Mesenchymal stem cell (in vitro differentiated cells and primary cell): ENCODE data around the gene BABAM2.

ENCODE experiments used
- DNase-seq: peaks from one replicate; pipeline ENCODE4 v3.0.0-alpha.2; 2013
- H2AFZ ChIP-seq: one replicate; pipeline ENCODE4 v1.6.1; 2013; ENCODE audit warnings: low read depth, mild to moderate bottlenecking, control low read depth, inconsistent platforms, low read length, moderate library complexity
- H2AK5ac ChIP-seq: 2 replicates; pipeline ENCODE4 v1.6.1; 2013; ENCODE audit warnings: low read length, moderate library complexity, mild to moderate bottlenecking, inconsistent platforms; ENCODE audit not compliant: severe bottlenecking
- H2BK120ac ChIP-seq: one replicate; pipeline ENCODE4 v1.6.1; 2013; ENCODE audit warnings: low read depth, mild to moderate bottlenecking, inconsistent platforms, low read length, moderate library complexity
- H2BK12ac ChIP-seq, 2 experiments: one replicate each; pipeline ENCODE4 v1.6.1; 2013; ENCODE audit warnings: inconsistent platforms in 2 of 2, low read length in 2 of 2, mild to moderate bottlenecking in 2 of 2, moderate library complexity in 2 of 2, control low read depth in 1 of 2
- H2BK15ac ChIP-seq: one replicate; pipeline ENCODE4 v1.6.1; 2013; ENCODE audit warnings: mild to moderate bottlenecking, low read depth, inconsistent platforms; ENCODE audit not compliant: poor library complexity, severe bottlenecking
- H2BK5ac ChIP-seq: 2 replicates; pipeline ENCODE4 v1.6.1; 2013; ENCODE audit warnings: low read depth, mild to moderate bottlenecking, low read length, control low read depth, inconsistent platforms; ENCODE audit not compliant: poor library complexity, severe bottlenecking
- H3K14ac ChIP-seq, 2 experiments: one replicate each; pipeline ENCODE4 v1.6.1; 2013; ENCODE audit warnings: inconsistent platforms in 2 of 2, low read length in 2 of 2, control low read depth in 1 of 2, mild to moderate bottlenecking in 1 of 2, moderate library complexity in 1 of 2
- H3K18ac ChIP-seq, 2 experiments: one replicate each; pipeline ENCODE4 v1.6.1; 2013; ENCODE audit warnings: inconsistent platforms in 2 of 2, low read length in 2 of 2, control low read depth in 1 of 2, low read depth in 1 of 2, mild to moderate bottlenecking in 1 of 2
- H3K23ac ChIP-seq, 2 experiments: one replicate each; pipeline ENCODE4 v1.6.1; 2013; ENCODE audit warnings: inconsistent platforms in 2 of 2, low read length in 2 of 2, mild to moderate bottlenecking in 2 of 2, moderate library complexity in 2 of 2, control low read depth in 1 of 2
- H3K27ac ChIP-seq: 2 replicates; pipeline ENCODE4 v1.5.1; 2013; ENCODE audit warnings: mild to moderate bottlenecking, moderate library complexity, low read length, control low read depth, inconsistent platforms; ENCODE audit not compliant: poor library complexity, severe bottlenecking
- H3K27me3 ChIP-seq, 2 experiments: 2 replicates each; pipeline versions ENCODE4 v1.6.1 to v1.7.0; 2013; ENCODE audit warnings: low read length in 2 of 2, mild to moderate bottlenecking in 2 of 2, moderate library complexity in 2 of 2, control low read depth in 1 of 2, inconsistent platforms in 1 of 2; ENCODE audit not compliant: control insufficient read depth in 1 of 2, insufficient read depth in 1 of 2
- H3K36me3 ChIP-seq, 2 experiments: 2 replicates each; pipeline versions ENCODE4 v1.6.1 to v1.7.0; 2013; ENCODE audit warnings: low read length in 2 of 2, control low read depth in 1 of 2, inconsistent platforms in 1 of 2, low read depth in 1 of 2, mild to moderate bottlenecking in 1 of 2; ENCODE audit not compliant: insufficient read depth in 2 of 2, control insufficient read depth in 1 of 2
- H3K4ac ChIP-seq, 2 experiments: one replicate each; pipeline ENCODE4 v1.6.1; 2013; ENCODE audit warnings: inconsistent platforms in 2 of 2, low read length in 2 of 2, mild to moderate bottlenecking in 2 of 2, moderate library complexity in 2 of 2, control low read depth in 1 of 2, low read depth in 1 of 2
- H3K4me1 ChIP-seq: 2 replicates; pipeline ENCODE4 v1.6.1; 2013; ENCODE audit warnings: low read depth, low read length, control low read depth; ENCODE audit not compliant: control insufficient read depth, insufficient read depth
- H3K4me2 ChIP-seq: 2 replicates; pipeline ENCODE4 v1.6.1; 2013; ENCODE audit warnings: low read length, mild to moderate bottlenecking, inconsistent platforms; ENCODE audit not compliant: poor library complexity, severe bottlenecking
- H3K4me3 ChIP-seq, 2 experiments: 2 replicates each; pipeline versions ENCODE4 v1.5.1 to v1.7.0; 2013; ENCODE audit warnings: low read length in 2 of 2, mild to moderate bottlenecking in 2 of 2, control low read depth in 1 of 2, low read depth in 1 of 2; ENCODE audit not compliant: insufficient read depth in 1 of 2
- H3K79me1 ChIP-seq: replicated peaks from 2 replicates; pipeline ENCODE4 v1.6.1; 2013; ENCODE audit warnings: mild to moderate bottlenecking, control low read depth, low read length, inconsistent platforms; ENCODE audit not compliant: poor library complexity, severe bottlenecking
- H3K9ac ChIP-seq: 2 replicates; pipeline ENCODE4 v1.7.0; 2013; ENCODE audit warnings: mild to moderate bottlenecking, low read length, moderate library complexity
- H3K9me3 ChIP-seq: 2 replicates; pipeline ENCODE4 v1.7.0; 2013; ENCODE audit warnings: mild to moderate bottlenecking, low read length; ENCODE audit not compliant: control insufficient read depth
- H4K8ac ChIP-seq: one replicate; pipeline ENCODE4 v1.6.1; 2013; ENCODE audit warnings: inconsistent platforms, mild to moderate bottlenecking, low read length, moderate library complexity
- H4K91ac ChIP-seq: one replicate; pipeline ENCODE4 v1.6.1; 2013; ENCODE audit warnings: mild to moderate bottlenecking, low read length, inconsistent platforms
- WGBS: methylation state at CpG from one replicate; pipeline ENCODE4 v1.1.7; 2013; ENCODE audit warnings: mixed read lengths; 5-methylcytosine and 5-hydroxymethylcytosine counted together

The BABAM2 gene

DNA sequence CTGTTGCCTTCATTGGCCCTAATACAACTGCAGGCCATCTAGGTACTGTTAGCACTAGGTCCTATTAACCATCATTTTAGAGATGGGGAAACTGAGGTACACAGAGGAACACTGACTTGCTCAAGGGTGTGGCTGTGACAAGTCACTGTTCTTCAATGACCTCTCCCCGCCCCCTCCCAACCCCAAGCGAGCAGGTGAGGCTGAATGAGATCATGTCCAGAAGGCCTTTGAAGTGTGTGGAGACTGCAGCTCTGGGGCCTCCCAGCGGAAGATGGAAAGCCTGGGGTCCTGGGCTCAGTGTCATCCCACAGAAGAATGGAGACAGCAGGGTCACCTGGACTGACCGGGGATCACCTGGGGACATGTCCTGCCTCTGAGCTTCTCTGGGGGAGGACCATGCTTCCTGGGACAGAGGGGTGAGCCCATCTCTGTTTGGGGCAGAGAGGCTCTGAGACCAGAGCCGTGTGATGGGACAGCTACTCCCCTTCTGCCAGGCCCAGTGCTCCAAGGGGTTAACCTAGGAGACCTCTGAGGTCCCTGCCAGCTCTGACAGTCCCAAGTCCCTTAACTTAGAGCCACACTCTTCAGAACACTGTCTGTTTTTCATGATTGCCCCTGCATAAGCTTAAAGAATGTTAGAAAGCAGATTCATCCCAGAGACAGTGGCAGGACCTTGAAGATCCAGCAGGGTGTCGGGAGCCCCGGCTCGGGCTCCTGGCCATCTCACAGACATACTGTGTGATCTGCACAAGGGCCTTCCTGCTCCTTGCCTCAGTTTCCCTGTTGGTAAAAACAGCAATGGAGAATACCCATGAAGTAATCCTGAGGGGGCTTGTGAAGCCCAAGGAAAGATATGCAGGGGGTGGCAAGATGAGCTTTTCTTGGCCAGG is 485.5 kb downstream of the BABAM2 start:
- no peak overlapping the region for H3K4me2 ChIP-seq
- no peak overlapping the region for H3K4ac ChIP-seq
- no peaks in the 10 kb centered on the region for H3K9me3 ChIP-seq
- H3K14ac ChIP-seq, result no peak overlapping the region
- peak overlapping the region; percentile 39 for H2BK120ac ChIP-seq
- H3K23ac ChIP-seq, result no peak overlapping the region
- no peak overlapping the region for H3K18ac ChIP-seq
- no peak overlapping the region for H2BK12ac ChIP-seq
- DNase-seq, result no peak
- no peak overlapping the region for H3K9ac ChIP-seq
- H2AK5ac ChIP-seq, result no peak overlapping the region
- no peaks in the 10 kb centered on the region for H3K4me1 ChIP-seq
- H3K4me3 ChIP-seq, result no peak overlapping the region
- H3K36me3 ChIP-seq, result no peaks in the 10 kb centered on the region
- H3K27me3 ChIP-seq, result peaks cover 0 to 4% of the 10 kb centered on the region in 2 experiments
- no peak overlapping the region for H2BK5ac ChIP-seq
- H2AFZ ChIP-seq, result no peak overlapping the region
- no peak overlapping the region for H4K8ac ChIP-seq
- no peak overlapping the region for H2BK15ac ChIP-seq
- no peak overlapping the region for H4K91ac ChIP-seq
- 87% methylated on average over 8 of the region's 8 CpGs for WGBS
- H3K27ac ChIP-seq, result no peak overlapping the region
- H3K79me1 ChIP-seq, result no peaks in the 10 kb centered on the region

DNA sequence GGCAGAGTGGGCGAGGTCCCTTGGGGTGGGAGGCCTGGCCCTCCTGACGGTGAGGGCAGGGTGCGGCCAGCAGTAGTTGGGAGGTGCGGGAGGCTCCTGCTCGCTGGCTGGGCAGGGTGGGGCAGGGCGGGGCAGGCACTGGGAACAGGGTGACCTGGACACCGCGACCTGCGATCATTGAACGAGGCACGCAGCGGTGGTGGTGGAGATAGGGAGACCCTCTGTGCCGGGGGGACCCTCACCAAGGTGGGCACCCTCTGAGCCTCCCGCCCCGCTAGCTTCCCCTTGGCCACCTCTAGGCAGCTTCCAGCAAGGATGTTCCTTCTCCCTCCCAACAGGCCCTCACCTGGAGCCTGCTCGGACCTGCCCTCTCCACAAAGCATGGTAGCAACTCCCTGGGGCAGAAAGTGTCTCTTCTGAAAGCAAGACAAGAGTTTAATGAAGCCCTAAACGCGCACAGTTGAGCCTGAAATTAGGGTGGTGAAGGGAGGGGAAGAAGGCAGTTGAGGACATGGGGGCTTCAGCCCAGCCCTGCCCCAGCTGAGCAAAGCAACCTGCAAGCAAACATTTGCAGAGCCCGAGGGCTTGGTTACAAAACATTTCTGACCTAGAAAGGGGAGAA is 486.8 kb downstream of the BABAM2 start:
- no peak overlapping the region for H3K14ac ChIP-seq
- H3K4me1 ChIP-seq, result no peaks in the 10 kb centered on the region
- no peak overlapping the region for H3K4me2 ChIP-seq
- H4K8ac ChIP-seq, result no peak overlapping the region
- no peak for DNase-seq
- 95% methylated on average over 16 of the region's 19 CpGs for WGBS
- no peak overlapping the region for H3K9ac ChIP-seq
- no peak overlapping the region for H2AFZ ChIP-seq
- H2AK5ac ChIP-seq, result no peak overlapping the region
- no peak overlapping the region for H2BK5ac ChIP-seq
- no peak overlapping the region for H3K4ac ChIP-seq
- no peak overlapping the region for H3K4me3 ChIP-seq
- H4K91ac ChIP-seq, result no peak overlapping the region
- no peak overlapping the region for H2BK12ac ChIP-seq
- H3K9me3 ChIP-seq, result no peaks in the 10 kb centered on the region
- peaks cover 0 to 4% of the 10 kb centered on the region in 2 experiments for H3K27me3 ChIP-seq
- no peaks in the 10 kb centered on the region for H3K36me3 ChIP-seq
- H2BK15ac ChIP-seq, result peak overlapping the region; percentile 12
- no peak overlapping the region for H3K23ac ChIP-seq
- no peak overlapping the region for H2BK120ac ChIP-seq
- H3K79me1 ChIP-seq, result no peaks in the 10 kb centered on the region
- H3K27ac ChIP-seq, result no peak overlapping the region
- H3K18ac ChIP-seq, result no peak overlapping the region

DNA sequence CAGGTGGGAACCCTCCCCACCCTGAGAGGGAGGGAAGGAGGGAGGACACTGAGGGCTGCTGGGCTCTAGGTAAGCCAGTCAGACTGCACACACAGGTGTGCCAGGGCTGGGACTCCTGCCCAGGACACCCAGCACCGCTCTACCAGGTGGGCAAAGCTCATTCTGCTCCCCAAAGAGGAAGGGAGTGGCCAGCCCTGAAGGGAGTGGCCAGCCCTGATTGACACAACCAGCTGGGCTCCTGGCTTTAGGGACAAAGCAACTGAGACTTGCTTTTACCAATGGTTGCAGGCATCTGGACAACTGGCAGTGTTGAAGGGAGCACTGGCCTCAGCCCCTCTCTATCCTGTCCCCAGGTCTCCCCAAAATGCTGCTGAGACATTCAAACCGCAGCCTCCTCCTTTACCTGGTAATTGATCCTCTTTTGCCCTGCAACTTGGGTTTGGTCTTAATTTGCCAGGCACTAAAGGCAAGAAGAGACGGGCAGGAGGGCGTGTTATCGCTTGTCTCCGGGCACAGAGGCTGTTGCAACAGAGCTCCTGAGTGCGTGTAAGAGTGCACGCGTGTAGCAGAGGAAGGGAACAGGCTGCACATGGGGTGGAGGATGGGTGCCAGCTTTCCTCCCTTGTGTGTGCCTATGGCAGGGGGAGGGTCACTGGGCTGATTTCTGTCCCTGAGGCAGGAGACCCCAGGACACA is 487.6 kb downstream of the BABAM2 start:
- H3K27ac ChIP-seq, result no peak overlapping the region
- H4K8ac ChIP-seq, result no peak overlapping the region
- peak overlapping the region in 1 of 2 experiments; percentile 13 for H3K18ac ChIP-seq
- no peaks in the 10 kb centered on the region for H3K9me3 ChIP-seq
- no peaks in the 10 kb centered on the region for H3K79me1 ChIP-seq
- no peak overlapping the region for H2AFZ ChIP-seq
- H3K14ac ChIP-seq, result no peak overlapping the region
- H3K9ac ChIP-seq, result no peak overlapping the region
- H3K36me3 ChIP-seq, result no peaks in the 10 kb centered on the region
- H3K4ac ChIP-seq, result no peak overlapping the region
- no peak overlapping the region for H3K4me2 ChIP-seq
- no peak for DNase-seq
- H3K4me1 ChIP-seq, result peaks cover 3% of the 10 kb centered on the region
- H3K4me3 ChIP-seq, result no peak overlapping the region
- peak overlapping the region; percentile 21 for H2BK15ac ChIP-seq
- H2BK5ac ChIP-seq, result no peak overlapping the region
- H2AK5ac ChIP-seq, result no peak overlapping the region
- peaks cover 0 to 4% of the 10 kb centered on the region in 2 experiments for H3K27me3 ChIP-seq
- H2BK12ac ChIP-seq, result no peak overlapping the region
- no peak overlapping the region for H3K23ac ChIP-seq
- no peak overlapping the region for H2BK120ac ChIP-seq
- WGBS, result 96% methylated on average over 9 of the region's 9 CpGs
- peak overlapping the region; percentile 32 for H4K91ac ChIP-seq
